ENCODE data around the gene RAPGEF2. TPM values are rescaled to one million over a fixed set of nuclear protein-coding genes. Genes with fewer than 3 reads are reported as not detected.

Gene RAPGEF2
- total RNA-seq, 1 donor: 50.3 TPM

DNA sequence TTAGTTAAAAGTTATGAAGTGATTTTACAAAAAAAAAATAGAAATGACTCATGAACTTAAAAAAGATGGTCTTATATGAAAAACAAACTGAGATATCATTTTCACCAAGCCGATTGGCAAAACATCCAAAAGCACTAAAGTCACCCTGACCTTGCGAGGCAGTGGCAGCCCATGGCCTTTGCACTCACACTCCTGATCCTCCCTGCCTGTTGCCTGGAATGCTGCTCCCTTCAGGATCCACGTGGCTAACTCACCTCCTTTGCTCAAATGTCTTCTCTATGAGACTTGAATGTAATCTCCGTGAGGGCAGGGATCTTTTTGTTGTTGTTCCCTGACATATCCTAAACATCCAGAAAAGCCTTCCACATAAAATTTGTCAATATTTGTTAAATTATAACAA is 106.4 kb downstream of the RAPGEF2 start:
- Histone ChIP-seq H3K4me1 (ENCODE audit: insufficient read depth, low read length) (peaks cover 13% of the 10 kb centered on the region), H2AFZ (ENCODE audit: low read length) (no peak overlapping the region)

DNA sequence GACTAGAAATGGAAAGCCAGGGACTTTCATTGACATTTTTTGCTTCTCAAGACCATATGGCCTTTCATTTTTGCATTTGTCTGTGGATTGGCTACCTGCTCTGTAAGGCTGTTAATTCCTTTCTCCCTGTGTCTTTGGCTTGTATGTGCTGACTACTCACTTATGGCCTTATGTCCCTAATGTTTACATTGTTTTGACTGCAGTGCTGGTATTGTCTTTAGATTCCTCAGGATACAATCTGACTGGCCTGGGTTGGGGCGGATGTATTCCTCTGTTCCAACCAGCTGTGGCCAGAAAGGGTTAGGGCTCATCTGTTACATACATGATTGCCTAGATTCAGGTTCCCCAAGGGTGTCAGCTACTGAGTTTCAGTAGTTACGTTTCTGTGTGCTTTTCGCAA is 108.1 kb downstream of the RAPGEF2 start:
- H3K79me2 ChIP-seq (ENCODE audit: insufficient read depth, low read length): peaks cover 28% of the 10 kb centered on the region
- no peaks in the 10 kb centered on the region for H3K27me3 ChIP-seq (ENCODE audit: insufficient read depth, low read length)
- H2AFZ ChIP-seq (ENCODE audit: low read length): no peak overlapping the region
- H3K9me3 ChIP-seq (ENCODE audit: low read depth, low read length): no peaks in the 10 kb centered on the region
- no peak overlapping the region for H3K27ac ChIP-seq (ENCODE audit: low read depth, low read length)
- TF ChIP-seq, protein P1, sequence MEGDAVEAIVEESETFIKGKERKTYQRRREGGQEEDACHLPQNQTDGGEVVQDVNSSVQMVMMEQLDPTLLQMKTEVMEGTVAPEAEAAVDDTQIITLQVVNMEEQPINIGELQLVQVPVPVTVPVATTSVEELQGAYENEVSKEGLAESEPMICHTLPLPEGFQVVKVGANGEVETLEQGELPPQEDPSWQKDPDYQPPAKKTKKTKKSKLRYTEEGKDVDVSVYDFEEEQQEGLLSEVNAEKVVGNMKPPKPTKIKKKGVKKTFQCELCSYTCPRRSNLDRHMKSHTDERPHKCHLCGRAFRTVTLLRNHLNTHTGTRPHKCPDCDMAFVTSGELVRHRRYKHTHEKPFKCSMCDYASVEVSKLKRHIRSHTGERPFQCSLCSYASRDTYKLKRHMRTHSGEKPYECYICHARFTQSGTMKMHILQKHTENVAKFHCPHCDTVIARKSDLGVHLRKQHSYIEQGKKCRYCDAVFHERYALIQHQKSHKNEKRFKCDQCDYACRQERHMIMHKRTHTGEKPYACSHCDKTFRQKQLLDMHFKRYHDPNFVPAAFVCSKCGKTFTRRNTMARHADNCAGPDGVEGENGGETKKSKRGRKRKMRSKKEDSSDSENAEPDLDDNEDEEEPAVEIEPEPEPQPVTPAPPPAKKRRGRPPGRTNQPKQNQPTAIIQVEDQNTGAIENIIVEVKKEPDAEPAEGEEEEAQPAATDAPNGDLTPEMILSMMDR (IDR thresholded peaks at IDR 0.05; ENCODE audit: extremely low read depth, low read depth, low read length): no peak
- no peak overlapping the region for H3K4me3 ChIP-seq (ENCODE audit: insufficient read depth, low read length)
- no peak overlapping the region for H3K4me2 ChIP-seq (ENCODE audit: insufficient read depth, low read length)
- no peaks in the 10 kb centered on the region for H4K20me1 ChIP-seq (ENCODE audit: insufficient read depth, low read length)
- DNase-seq (ENCODE audit: insufficient read length, low spot score, missing footprints): peak; percentile 65
- peaks cover 12% of the 10 kb centered on the region for H3K4me1 ChIP-seq (ENCODE audit: insufficient read depth, low read length)
- H3K36me3 ChIP-seq (ENCODE audit: insufficient read depth, low read length): no peaks in the 10 kb centered on the region

More for the DNA sequence above, 106.4 kb downstream of the RAPGEF2 start:
- Histone ChIP-seq H3K79me2 (ENCODE audit: insufficient read depth, low read length) (peaks cover 29% of the 10 kb centered on the region), H3K27me3 (ENCODE audit: insufficient read depth, low read length) (no peaks in the 10 kb centered on the region), H3K36me3 (ENCODE audit: insufficient read depth, low read length) (no peaks in the 10 kb centered on the region), H3K4me3 (ENCODE audit: insufficient read depth, low read length) (no peak overlapping the region), H4K20me1 (ENCODE audit: insufficient read depth, low read length) (no peaks in the 10 kb centered on the region), H3K9me3 (ENCODE audit: low read depth, low read length) (no peaks in the 10 kb centered on the region), H3K27ac (ENCODE audit: low read depth, low read length) (no peak overlapping the region), H3K4me2 (ENCODE audit: insufficient read depth, low read length) (no peak overlapping the region)
- TF ChIP-seq, protein P1 (IDR thresholded peaks at IDR 0.05; ENCODE audit: extremely low read depth, low read depth, low read length): no peak
- DNase-seq (ENCODE audit: insufficient read length, low spot score, missing footprints): no peak

DNA sequence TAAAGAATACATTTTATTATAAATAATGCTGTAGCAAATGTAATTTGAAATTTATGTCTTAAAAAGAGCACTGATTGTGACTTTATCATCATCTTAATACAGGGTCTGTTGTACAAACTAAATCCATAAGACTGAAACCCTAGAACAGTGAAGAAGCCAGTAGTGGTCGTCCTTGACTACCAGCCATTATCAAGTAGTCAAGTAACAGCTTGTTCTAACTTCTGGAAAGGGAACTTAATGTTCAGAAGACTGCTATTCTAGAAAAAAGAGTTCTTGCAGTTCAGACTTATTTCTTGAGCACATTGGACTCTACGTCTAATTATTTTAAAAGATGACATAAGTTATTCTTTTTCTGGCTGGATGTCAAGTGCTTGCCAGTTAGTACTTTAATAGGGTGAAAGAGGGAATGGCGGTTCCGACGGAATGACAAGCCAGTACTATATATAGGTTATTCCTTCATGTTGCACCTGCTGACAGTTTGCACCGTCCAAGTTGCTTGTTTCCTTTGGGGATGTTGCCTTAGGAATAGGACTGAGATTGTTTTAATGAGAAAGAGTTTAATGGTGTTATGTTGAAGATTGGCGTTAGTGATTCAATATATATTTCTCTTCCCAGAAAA is 109.9 kb downstream of the RAPGEF2 start:
- peaks cover 45% of the 10 kb centered on the region for H3K79me2 ChIP-seq (ENCODE audit: insufficient read depth, low read length)
- no peaks in the 10 kb centered on the region for H3K4me1 ChIP-seq (ENCODE audit: insufficient read depth, low read length)
- H3K36me3 ChIP-seq (ENCODE audit: insufficient read depth, low read length): no peaks in the 10 kb centered on the region
- DNase-seq (ENCODE audit: insufficient read length, low spot score, missing footprints): no peak
- no peak overlapping the region for H3K27ac ChIP-seq (ENCODE audit: low read depth, low read length)
- no peak overlapping the region for H2AFZ ChIP-seq (ENCODE audit: low read length)
- H3K9me3 ChIP-seq (ENCODE audit: low read depth, low read length): no peaks in the 10 kb centered on the region
- no peak overlapping the region for H3K4me2 ChIP-seq (ENCODE audit: insufficient read depth, low read length)
- H3K4me3 ChIP-seq (ENCODE audit: insufficient read depth, low read length): no peak overlapping the region
- no peaks in the 10 kb centered on the region for H3K27me3 ChIP-seq (ENCODE audit: insufficient read depth, low read length)
- peaks cover 3% of the 10 kb centered on the region for H4K20me1 ChIP-seq (ENCODE audit: insufficient read depth, low read length)
- TF ChIP-seq, protein P1 (IDR thresholded peaks at IDR 0.05; ENCODE audit: extremely low read depth, low read depth, low read length): no peak

DNA sequence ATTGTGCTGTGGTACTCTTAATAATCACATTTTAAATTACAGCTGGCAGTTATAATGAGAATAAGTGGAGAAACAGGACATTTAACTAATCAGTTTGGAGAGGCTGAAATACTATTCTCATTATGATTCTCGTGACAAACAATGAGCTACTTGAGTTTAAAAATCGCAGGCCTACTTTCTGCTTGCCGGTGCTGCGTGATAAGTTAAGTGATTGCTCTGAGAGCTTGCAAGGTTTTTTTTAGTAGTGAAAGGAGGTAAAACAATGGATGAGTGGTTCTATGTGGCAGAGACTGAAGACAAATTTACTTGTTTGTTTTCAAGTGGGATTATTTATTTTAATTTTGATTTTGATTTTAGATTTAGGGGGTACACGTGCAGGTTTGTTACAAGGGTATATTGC is 114.0 kb downstream of the RAPGEF2 start:
- H3K9me3 ChIP-seq (ENCODE audit: low read depth, low read length): no peaks in the 10 kb centered on the region
- peaks cover 9% of the 10 kb centered on the region for H4K20me1 ChIP-seq (ENCODE audit: insufficient read depth, low read length)
- peaks cover 70% of the 10 kb centered on the region for H3K79me2 ChIP-seq (ENCODE audit: insufficient read depth, low read length)
- no peak overlapping the region for H3K4me3 ChIP-seq (ENCODE audit: insufficient read depth, low read length)
- no peaks in the 10 kb centered on the region for H3K36me3 ChIP-seq (ENCODE audit: insufficient read depth, low read length)
- no peak for DNase-seq (ENCODE audit: insufficient read length, low spot score, missing footprints)
- H3K4me1 ChIP-seq (ENCODE audit: insufficient read depth, low read length): no peaks in the 10 kb centered on the region
- H2AFZ ChIP-seq (ENCODE audit: low read length): no peak overlapping the region
- H3K4me2 ChIP-seq (ENCODE audit: insufficient read depth, low read length): no peak overlapping the region
- no peaks in the 10 kb centered on the region for H3K27me3 ChIP-seq (ENCODE audit: insufficient read depth, low read length)
- TF ChIP-seq, protein P1 (IDR thresholded peaks at IDR 0.05; ENCODE audit: extremely low read depth, low read depth, low read length): no peak
- no peak overlapping the region for H3K27ac ChIP-seq (ENCODE audit: low read depth, low read length)

All from osteoblast (primary cell).